GM19099 (cell line): ENCODE results near the gene PTPRS.

Experiments
- POLR2A ChIP-seq: IDR thresholded peaks from 3 replicates; pipeline ENCODE4 v1.6.1; 2011; ENCODE audit warnings: low read depth; ENCODE audit not compliant: insufficient read length; ENCODE audit errors: extremely low read depth

The PTPRS gene

DNA sequence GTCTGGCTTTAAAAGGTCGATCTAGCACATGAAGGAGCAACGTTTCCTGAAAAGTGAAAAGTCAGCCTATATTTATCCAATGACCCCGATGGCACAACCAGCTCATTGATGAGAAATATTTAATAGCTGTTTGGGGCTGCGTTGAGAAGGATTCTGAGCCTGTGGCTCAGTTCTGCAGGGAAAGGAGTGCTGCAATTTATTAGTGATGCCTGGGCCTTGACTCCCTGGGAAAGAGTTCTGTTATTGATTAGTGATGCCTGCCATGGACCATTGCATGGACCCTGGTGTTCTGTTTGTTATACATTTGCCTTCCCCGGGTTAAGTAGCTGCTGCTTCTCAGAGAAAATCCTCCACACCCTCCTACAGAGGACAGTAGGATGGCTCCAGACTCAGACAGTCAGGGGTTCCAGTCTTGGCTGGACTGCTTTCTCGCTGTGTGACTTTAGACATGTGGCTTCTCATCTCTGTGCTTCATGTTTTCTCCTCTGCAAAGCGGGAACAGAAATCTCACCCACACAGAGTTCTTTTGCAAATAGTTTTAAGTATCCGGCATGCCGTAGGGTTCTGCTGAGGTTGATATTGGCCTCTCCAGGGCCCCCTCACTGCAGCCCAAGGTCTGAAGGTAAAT is 17.7 kb upstream of the PTPRS start:
- TF ChIP-seq POLR2A, result no peak

DNA sequence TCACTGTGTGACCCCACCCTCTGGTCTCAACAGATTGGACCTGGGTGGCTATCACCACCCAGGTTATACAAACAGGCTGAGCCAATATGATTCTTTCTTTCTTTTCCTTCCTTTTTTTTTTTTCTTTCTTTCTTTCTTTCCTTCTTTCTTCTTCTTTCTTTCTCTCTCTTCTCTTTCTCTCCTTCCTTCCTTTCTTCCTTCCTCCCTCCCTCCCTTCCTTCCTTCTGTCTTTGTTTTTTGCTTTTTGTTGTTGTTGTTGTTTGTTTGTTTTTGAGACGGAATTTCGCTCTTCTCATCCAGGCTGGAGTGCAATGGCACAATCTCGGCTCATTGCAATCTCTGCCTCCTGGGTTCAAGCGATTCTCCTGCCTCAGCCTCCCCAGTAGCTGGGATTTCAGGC is 17.0 kb upstream of the PTPRS start:
- TF ChIP-seq POLR2A, result no peak

DNA sequence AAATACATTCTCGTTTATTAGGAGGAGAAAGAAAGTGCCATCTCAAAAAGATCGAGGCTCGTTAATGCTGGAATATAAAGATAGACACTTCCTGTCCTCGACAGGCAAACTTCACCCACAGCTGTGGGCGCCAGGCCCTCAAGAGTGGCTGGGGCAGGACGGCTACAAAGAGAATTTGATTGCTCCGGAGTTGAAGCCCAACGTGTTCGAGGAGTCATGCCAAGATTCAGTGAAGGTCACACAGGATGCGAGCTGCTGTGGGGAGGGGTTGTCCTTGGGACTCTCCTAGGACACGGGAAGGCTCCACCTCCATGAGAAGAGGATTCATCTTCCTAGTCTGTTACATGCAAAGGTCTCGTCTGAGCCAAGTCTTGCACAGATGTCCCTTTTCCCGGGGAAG is 16.3 kb upstream of the PTPRS start:
- no peak for TF ChIP-seq POLR2A

DNA sequence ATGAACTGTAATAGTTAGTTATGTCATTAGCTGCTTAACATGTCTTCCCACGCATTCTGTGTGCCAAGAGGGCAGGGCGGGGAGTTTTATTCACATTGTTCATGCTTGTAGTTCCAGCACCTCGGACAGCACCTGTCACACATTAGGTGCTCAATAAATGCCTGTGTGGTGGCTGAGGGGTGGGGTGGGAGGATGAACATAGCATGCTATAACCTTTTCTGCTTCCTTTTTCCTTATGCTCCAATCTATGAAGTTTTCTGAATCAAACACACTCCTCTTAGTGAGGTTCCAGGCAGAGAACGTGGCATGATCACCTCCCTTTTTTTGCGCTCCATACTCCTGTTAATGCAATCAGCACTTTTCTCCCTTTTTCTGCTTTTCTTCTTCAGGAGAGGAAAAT is 15.8 kb upstream of the PTPRS start:
- TF ChIP-seq POLR2A, result no peak

DNA sequence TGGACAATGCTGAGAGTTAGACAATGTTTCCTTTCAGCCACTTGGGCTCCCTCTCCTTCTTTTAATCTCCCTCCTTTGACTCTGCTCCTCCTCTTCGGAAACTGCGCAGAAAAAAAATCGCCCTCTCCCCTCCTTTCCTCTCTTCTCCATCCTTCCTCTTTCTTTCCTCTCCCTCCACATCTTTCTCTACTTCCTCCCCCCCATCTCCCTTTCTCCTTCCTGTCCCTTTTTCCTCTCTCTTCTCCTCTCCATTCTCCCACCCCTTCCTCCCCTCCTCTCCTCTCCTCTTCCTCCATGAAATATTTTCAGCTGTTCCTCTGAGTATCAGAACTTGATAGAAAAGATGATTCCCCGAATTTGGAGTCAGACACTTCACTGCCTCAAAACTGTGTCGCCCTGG is 15.1 kb upstream of the PTPRS start:
- no peak for TF ChIP-seq POLR2A

DNA sequence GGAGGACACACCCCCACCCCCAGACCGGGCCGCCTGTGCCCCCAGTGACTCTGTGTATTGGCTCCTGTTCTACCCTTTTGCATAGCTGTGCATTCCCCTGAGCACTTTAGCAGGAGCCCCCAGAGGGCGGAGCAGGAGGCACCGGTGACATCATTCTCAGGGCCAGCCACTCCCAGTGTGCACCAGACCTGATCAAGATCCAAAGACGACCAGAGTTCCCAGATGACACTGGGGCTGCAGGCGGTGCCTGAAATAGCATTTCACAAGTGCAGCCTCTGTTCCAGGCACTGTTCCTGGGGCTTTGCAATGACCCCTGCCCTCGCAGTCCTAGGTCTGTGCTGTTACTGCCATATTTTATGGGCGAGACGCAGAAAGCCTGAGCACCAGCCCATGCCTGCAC is 14.5 kb upstream of the PTPRS start:
- no peak for TF ChIP-seq POLR2A

DNA sequence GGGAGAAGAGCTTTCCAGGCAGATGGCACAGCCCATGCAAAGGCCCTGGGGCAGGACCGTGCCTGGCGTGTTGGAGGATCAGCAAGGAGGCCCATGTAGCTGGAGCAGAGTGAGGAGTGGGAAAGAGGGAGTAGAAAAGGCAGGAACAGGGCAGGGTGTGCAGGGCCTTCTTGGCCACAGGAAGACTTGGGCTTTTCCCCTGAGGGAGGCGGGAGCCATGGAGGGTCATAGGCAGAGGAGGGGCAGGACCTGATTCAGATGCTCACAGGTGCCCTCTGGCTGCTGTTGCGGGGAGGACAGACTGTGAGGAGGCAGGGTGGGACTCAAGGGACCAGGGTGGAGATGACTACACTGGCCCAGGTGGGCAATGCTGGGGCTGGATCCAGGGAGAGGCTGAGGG is 13.8 kb upstream of the PTPRS start:
- TF ChIP-seq POLR2A, result no peak

DNA sequence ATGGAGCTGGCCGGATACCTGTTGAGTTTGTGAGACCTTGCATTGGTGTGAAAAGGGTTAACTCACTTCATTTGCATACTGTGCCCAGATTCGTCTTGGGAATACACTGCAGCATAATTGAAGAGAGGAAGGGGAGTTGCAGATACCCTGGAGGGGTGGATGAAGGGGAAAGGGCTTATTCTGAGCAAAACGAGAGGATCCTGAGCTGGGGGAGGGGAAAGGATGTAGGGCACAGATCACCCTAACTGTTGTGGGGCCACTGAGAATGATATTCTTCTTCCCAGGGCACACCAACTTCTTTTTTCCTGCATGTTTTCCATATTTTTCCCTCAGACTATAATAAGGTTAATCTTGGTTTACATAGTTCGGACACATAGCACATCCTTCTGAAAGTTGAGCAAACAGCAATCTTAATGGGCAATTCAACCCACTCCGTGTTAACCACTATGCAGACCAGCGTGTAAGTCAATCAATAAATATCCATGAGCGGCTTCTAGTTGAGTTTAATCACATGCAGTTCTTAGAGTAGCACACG is 11.7 kb upstream of the PTPRS start:
- no peak for TF ChIP-seq POLR2A

DNA sequence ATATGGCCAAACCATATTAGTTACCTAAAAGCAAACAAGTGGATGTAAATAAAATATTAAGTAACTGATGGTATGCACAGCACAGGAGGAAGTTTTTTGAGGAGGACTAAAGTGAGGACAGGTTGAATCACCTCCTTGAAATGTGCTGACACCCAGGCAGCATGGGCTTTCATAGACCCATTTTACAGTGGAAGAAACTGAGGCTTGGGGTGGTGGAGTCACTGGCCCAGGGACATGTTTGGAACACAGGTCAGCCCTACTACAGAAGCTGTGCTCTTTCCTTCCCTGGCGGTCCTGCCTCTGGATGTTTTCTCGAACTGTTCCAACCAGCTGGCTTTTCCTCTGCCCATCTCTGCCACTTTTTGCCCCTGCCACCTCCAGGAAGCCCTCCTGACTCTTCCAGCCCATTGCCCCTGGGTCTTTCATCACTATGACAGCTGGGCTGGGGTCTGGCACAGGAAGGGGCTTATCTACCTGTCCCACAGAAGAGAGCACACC is 11.2 kb upstream of the PTPRS start:
- TF ChIP-seq POLR2A, result no peak

DNA sequence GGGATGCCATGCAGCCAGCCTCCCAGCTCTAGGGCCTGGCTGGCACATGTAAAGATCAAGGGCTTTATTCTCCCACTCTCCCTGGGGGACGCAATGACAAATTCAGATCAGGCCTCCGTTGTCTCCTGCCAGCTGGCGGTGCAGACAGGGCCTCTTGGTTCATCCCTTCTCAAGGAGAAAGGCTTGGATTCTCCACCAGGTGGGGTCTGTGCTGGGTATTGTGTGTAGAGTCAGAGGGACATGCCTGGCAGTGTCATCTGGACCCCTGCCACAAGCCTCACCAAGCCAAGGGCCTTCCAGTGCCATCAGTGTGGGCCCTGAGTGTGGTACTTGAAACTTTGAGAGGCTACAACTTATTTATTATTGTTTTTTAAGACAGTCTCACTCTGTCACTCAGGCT is 8.4 kb upstream of the PTPRS start:
- no peak for TF ChIP-seq POLR2A

DNA sequence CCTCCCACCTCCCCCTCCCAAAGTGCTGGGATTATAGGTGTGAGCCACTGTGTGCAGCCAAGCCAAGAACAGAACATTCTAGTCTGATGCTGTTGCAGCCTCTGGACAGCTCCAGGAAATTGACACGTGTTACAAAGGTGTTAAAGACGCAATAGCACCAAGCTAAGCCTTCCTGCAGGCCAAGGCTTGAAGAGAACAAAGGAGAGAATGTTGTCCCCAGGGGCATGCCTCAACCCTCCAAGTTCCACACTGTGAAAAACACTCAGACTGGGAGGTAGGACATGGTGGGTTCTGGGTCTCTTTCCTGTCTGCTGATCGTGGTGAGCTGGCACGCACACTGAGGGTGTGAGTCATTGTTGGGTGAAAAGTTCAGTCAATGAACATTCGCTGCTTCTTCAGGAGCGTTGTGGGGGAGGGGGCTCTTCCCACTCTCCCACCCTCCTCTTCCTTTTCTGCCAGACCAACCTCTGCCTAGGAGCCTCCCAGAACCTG is 5.3 kb upstream of the PTPRS start:
- TF ChIP-seq POLR2A, result no peak

DNA sequence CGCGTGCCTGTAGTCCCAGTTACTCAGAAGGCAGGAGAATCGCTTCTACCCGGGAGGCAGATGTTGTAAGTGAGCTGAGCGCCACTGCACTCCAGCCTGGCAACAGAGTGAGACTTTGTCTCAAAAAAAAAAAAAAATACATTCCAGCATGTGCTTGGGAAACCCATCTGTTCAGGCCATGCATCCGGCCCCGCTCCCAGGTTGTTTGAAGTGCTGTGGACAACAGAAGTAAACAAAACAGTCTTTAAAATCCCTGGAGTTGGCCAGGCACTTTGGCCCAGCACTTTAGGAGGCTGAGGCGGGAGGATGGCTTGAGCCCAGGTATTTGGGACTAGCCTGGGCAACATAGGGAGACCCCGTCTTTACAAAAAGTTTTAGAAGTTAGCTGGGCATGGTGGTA is 3.2 kb upstream of the PTPRS start:
- no peak for TF ChIP-seq POLR2A

DNA sequence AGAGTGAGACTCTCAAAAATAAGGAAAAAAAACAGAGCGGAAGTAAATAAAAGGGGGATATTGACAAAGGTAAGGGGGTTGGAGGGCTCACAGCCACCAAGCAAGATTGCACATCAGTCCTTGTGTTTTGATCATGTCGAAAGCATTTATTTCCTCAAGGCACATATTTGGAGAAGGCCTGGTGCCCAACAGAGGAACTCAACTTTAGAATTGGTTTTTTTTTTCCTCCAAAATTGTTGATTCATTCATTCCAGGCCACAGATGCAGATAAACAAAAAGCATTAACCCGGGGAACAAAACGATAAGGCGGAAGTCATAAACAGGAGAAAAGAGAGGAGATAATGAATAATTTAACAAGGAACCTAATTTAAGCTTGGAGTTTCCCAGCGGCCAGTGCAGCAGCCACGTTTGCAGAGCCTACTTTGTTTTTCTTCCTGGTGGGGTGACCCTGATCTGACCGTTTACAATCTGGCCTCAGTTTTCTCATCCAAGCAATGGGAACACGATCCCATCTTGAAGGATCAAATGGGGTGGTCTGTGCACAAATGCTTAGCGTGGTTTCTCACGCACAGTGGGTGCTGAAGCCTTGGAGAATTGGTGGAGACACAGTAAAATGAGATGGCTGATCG is 2.1 kb upstream of the PTPRS start:
- TF ChIP-seq POLR2A, result no peak

DNA sequence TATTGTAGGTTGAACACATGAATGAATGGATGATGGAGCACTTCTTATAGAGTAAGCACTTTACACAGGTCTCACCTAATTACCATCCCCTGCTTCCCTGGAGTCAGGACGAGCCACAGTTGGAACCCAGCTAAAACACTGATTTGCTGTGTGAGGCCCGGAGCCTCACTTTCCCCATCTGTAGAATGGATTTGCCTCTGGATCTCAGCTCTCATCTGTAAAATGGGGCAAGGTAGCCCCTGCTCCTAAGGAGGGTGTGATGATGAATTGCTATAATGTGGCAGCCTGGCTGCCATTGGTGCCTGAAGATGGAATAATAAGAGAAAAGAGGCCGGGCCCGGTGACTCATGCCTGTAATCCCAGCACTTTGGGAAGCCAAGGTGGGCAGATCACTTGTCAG is 1.4 kb upstream of the PTPRS start:
- no peak for TF ChIP-seq POLR2A

DNA sequence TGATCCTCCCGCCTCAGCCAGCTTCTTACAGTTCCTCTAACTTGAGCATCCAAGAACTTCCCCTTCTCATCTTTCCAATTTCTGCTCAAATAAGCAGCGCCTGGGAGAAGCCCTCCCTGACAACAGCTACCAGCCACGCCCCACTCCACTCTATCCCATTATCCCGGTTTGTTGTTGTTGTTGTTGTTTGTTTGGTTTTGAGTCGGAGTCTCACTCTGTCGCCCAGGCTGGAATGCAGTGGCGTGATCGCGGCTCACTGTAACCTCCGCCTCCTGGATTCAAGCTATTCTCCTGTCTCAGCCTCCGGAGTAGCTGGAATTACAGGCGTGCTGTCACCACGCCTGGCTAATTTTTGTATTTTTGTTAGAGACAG is 822 bp upstream of the PTPRS start:
- TF ChIP-seq POLR2A, result no peak

DNA sequence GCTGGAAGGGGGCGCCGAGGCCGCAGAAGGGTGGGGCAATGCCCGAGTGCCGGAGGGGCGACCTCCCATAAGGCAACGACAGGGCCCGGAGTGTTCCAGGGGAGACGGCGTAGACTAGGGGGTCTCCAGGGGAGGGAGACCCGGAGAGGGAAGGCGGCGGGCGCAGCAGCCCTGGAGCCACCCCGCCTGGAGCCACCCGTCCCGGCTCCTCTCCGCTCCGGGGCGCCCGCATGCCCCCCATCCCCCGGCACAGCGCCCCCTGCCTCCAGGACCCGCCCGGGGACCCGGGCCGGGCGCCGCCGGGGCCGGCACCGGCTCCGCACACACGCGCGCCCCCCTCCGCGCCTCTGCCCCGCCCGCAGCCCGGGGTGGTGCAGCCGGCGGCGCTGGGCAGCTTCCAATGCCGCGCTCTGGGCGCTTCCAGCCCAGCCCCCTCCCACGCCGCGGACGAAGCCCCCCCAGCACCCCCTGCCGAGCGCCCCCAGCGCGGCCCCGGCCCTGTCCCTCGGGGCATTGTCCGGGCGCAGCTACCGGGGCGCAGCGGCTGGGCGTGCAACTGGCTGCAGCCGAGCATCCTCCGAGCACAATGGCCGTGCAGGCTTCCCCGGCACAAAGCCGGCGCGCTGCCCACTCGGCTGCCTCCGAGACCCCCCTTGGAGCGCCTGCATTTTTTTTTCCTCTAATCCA is 519 bp downstream of the PTPRS start:
- no peak for TF ChIP-seq POLR2A
